NT2/D1 (cell line): ENCODE measurements around the gene TMEM260.

Experiments used
- YY1 ChIP-seq: IDR thresholded peaks from 2 replicates; pipeline ENCODE4 v1.6.1; 2011; ENCODE audit not compliant: insufficient read length, insufficient read depth
- ZNF274 ChIP-seq: IDR thresholded peaks from 2 replicates; pipeline ENCODE4 v1.6.1; 2011; ENCODE audit warnings: mild to moderate bottlenecking, low read depth, low read length

- no peak for TF ChIP-seq ZNF274
- no peak for TF ChIP-seq YY1
Observed at GRCh38 chr14:56554301-56554700, 25.3 kb upstream of the TMEM260 start.
